HL-60/S4 (cell line): ENCODE results near the gene NES.
"Not testable (repeated sequence)": the region's sequence is repeated elsewhere in the genome, so short reads cannot be mapped to it uniquely, and the experiment has no call there.

Experiments used
- in situ Hi-C: fragments of 300-500 bp; cut with MboI; formaldehyde crosslinking; loops from 2 replicates; pipeline ENCODE4 v1.14.3; 2022; ENCODE audit warnings: low sequenced_read_pairs

The NES gene

DNA sequence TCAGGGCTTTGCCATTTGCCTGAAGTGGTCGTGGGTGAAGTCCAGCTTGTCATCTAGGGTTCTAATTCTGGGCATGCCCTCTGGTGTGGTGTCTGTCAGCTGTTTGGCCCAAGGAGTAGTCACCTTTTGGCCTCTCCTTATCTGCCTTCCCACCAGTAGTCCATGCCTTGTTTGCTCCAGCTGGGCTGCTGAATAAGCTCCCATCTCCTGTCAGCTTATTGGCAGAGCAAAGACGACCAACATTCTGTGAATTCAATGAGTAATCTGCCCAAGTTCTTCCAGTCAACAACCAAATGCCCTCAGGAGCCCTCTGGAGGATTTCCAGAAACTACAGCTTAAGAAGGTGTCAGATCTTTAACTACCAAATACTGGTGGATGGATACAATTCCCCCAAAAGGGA lies 28.3 kb downstream of the NES start:
- in situ Hi-C loops = no loop called here

GRCh38 chr1:156648496-156648895 lies 28.7 kb downstream of the NES start:
- in situ Hi-C loops = no loop called here

DNA sequence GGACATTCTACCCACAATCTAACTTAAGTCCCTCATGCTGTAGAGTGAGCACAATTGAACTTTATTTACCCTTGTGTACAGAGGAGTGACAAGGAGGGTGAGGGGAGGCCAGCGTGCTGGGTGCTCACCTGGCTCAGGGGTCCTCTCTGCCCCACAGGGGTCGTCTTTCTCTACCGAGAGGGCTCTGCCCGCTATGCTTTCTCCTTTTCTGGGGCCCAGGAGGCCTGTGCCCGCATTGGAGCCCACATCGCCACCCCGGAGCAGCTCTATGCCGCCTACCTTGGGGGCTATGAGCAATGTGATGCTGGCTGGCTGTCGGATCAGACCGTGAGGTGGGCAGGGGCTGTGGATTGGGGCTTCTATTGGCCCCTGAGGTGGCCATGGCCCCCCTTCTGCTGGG lies 29.9 kb downstream of the NES start:
- in situ Hi-C loops = no loop called here

- in situ Hi-C loops = no loop called here
Observed at GRCh38 chr1:156646738-156647211, 30.4 kb downstream of the NES start.

DNA sequence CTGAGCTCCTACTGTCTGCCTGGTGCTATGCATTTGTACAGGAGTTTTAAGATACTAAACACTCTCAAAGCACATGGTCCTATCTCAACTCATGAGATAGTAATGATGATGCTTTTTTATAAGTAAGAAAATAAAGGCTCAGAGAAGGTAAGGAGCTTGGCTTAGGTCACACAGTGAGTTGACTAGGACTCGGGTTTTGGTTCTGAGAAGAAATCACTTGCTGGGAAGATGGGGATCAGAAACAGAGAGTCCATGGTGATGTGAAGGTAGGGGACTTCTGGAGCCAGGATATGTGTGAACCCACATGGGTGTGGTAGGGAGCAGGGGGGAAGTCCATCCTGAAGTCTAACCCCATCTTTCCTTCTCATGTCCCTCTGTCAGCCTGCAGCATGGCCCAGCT lies 31.5 kb downstream of the NES start:
- in situ Hi-C loops = no loop called here

DNA sequence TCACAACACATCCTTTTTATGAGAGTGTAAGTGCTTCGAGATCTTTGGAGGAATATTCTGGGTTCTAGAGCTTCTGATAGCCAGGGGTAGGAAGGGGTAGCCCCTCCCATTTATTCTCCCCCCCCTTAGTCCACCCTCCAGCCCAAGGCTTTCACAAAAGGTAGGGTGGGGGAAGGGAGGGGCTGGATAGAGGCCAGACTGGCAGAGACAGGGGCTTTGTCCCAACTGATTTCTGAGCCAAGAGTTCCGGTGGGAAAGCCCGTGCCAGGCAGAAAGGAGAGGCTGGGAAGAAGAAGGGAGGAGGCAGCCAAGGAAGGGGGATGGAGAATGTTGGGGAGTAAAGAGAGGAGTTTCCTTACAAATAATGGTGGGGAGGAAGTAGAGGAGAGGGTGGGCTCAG lies 32.2 kb downstream of the NES start:
- in situ Hi-C loops = no loop called here

DNA sequence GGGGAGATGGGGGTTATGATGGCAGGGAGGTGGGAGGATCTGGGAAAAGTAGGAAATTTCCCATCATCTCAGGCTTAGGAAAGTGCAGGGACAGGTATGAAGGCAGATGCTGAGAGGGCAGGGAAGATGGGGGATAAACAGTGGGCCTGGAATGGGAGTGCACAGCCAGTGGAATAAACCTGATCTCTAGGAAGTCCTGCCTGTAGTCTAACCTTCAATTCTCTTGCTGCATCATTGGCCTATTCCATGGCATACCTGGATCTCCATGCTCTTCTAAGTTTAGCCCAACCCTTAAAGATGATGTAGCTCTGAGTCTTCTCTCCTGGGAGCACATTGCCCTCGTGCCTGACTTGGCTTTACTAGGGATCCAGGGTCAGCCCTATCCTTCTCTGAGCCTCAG lies 32.6 kb downstream of the NES start:
- in situ Hi-C loops = no loop called here

DNA sequence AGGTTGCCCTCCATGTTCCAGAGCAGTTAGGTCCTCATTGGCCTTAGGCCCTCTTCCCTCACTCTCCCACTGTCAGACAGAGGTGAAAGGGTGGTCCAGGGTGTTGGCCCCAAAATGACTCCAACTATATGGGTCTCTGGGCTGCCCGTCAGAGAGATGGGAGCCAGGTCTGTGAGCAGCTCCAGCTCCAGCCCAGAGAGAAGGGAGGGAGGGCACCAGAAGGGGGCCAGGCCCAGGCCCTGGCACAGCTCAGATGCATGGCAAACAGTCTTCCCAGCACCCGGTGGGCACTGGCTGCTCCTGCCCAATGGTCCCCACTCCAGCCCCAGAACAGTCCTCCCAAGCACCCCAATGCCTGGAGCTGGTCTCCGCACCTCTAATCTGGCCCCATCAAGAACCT lies 33.1 kb downstream of the NES start:
- in situ Hi-C loops = no loop called here

DNA sequence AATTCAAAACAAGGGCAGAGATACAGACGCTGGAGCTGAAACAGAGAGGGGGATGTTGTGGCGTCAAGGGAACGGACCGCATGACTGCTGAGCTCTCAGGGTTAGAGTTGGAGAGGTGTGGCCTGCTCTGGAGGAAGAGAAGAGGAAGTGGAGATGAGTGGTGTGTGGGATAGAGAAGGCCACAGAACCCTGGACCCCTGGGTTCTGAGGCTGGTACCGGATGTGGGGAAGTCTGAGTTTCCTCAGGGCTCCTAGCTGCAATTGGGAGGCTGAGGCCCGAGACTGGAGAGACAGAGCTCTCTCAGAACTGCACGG lies 33.5 kb downstream of the NES start:
- in situ Hi-C loops = no loop called here

- in situ Hi-C loops = no loop called here
Observed at GRCh38 chr1:156643049-156643777, 34.0 kb downstream of the NES start.

GRCh38 chr1:156642265-156643048 lies 34.8 kb downstream of the NES start:
- in situ Hi-C loops = no loop called here

GRCh38 chr1:156641761-156642264 lies 35.4 kb downstream of the NES start, which contains the start of gene BCAN:
TSS of gene BCAN (plus strand) at chr1:156642117. CDS start at chr1:156646055, 3,938 bp downstream.
- in situ Hi-C loops = no loop called here

DNA sequence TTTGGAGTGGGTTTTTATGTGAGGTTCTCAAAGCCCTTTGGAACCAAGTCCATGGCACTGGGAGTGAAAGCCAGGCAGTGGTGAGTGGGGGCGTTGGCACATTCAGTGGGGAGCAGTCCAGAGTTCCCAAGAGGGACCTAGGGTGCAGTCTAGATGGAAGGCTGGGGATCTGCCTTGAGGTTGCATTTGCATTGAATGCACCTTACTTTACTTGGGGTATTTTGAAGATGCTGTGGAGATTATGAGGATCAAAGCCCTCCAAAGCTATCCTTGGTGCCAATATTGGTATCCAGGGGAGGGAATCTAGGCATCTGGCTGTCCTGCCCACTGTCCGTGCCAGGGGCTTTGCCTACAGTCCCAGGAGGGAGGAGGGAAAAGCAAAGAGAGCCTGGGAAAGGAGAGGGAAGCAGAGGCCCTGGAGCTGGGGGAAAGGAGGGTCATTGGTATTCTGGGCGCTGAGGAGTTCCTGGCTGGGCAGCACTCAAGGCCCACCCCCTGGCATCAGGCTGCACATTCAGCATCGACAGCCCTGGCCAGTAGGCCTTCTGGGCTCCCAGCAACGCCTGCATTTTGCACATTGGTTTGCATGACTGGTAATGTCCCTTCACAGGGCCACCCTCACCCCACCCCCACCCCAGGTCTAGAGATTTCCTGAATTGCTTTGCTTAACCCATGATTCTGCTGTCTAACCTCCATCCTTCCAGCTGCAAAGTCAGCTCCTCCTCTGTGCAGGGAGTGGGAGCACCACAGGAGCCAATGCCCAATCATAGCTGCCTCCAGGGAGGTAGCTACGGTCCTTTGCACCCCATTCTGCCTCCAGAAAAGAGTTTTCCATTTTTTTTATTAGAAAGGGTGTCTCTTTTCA lies 36.1 kb downstream of the NES start:
- in situ Hi-C loops = no loop called here

DNA sequence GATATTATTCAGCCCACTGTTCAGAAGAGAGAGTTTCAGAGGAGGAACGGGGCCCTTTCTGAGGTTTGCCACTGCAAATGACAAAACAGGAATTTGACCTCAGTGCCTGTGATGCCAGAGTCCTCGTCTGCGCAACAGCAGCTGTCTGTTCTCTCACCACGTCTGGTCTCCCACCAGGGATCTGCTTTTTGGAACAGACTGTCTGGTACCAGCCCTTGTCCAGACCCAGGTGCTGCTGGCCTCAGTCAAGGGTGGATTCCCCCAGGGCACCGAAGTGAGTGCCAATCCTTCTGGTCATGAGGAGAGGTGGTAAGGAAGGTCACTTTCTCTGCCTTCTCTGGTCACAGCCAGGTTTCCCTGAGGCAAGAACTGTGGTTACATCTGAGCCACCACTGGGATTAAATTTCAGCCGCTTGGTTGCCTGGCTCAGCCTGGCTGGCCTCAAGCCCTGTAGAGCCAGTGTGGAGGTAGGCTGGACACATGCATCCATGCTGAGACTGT lies 37.6 kb downstream of the NES start:
- in situ Hi-C loops = no loop called here

DNA sequence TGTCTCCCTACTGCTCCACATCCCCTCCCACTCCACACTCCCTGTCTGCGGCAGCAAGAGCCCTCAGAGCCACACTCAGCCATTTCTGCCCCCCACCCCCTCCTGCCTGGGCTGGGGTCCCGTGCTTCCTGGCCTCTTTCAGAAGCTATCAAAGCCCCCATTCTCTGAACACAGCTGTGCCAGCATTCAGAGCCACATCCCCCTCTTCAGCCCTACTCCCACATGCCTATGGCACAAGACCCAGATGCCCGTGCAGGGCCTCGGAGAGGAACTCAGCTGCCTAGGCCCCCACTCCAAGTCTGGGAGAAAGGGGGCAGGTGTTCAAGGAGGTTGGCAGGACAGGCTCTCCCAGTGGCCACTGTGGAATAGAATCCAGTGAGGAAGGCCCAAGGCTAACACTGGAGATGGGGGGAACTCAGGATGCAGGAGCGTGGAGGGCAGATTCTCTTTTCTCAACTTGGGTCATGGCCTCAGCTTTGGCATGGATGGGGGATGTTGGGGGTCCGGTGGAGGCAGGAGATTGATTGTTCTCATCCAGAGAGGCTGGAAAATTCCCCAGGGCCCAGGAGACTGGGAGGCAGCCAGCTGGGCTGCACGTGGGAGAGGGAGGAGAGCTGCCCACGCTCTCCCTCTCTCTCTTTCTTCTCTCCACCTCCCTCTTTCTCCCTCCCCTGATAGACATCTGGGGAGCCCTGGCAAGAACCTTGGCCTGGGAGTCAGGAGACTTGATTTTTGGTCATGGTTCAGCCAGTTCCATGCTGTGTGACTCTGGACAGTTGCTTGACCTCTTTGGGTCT lies 38.8 kb downstream of the NES start:
- in situ Hi-C loops = no loop called here

DNA sequence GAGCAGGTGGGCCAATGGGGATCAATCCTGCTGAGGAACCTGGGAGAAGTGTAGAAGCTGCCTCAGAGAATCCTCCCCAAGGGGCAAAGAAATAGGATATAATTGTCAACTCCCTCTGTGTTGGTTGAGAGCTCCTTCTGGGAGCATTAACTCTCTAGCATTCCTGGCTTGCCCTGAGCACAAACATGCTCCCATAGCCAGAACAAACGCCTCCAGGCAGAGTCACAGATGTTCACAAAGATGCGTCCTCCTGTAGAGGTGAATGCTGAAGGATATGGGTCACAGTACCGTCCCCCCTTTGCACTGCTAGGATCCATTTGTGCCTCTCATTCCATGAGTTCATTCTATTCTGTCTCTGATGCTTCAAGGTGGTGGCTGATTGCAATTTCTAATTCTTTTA lies 44.9 kb downstream of the NES start:
- in situ Hi-C loops = no loop called here

DNA sequence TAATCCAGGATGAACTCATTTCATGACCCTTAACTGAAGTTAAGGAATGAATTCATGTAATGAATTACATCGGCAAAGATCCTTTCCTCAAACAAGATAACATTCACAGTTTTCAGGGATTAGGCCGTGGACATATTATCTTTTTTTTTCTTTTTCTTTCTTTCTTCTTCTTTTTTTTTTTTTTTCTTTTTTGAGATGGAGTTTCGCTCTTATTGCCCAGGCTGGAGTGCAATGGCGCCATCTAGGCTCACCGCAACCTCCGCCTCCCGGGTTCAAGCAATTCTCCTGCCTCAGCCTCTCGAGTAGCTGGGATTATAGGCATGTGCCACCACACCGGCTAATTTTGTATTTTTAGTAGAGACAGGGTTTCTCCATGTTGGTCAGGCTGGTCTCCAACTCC lies 46.1 kb downstream of the NES start:
- in situ Hi-C loops = not testable (repeated sequence)

DNA sequence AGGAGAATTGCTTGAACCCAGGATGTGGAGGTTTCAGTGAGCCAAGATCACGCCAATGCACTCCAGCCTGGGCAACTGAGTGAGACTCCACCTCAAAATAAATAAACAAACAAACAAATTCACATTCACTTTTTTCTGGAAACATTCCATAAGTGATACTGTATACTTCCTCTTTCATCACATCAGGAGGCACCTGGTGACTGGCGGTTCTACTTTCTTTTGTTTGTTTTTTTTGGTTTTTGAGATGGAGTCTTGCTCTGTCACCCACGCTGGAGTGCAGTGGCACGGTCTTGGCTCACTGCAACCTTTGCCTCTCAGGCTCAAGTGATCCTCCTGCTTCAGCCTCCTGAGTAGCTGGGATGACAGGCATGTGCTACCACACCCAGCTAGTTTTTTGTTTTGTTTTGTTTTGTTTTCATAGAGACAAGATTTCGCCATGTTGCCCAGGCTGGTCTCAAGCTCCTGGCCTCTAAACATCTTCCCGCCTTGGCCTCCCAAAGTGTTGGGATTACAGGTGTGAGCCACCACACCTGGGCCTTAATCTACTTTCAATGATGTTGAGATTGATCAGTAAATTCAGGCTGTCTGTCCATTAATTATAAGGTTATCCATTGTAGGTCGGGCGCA lies 47.3 kb downstream of the NES start:
- in situ Hi-C loops = loop anchor here (5.0 kb wide), 1 partner anchor 42 kb away; no protein-coding TSS in a partner anchor

GRCh38 chr1:156627313-156627880 lies 49.8 kb downstream of the NES start:
- in situ Hi-C loops = loop anchor here (5.0 kb wide), 1 partner anchor 45 kb away; no protein-coding TSS in a partner anchor
